Skeletal muscle cell (primary cell): Measurements from ENCODE around the gene HOXA3.

Source experiments
- DNase-seq: peaks from one replicate; pipeline ENCODE4 v3.0.0-alpha.2; 2010; ENCODE audit warnings: low read depth
- H3K4me3 ChIP-seq: 2 replicates; pipeline ENCODE4 v1.5.1; 2011; ENCODE audit warnings: low read depth, mild to moderate bottlenecking, control low read depth, low read length, moderate library complexity

The HOXA3 gene

GRCh38 chr7:27151931-27152815 is at the start of gene HOXA3:
HOXA3 (minus strand) TSS chr7:27152583; CDS start chr7:27110640, 41,943 bp downstream.
- DNase-seq, result peak; percentile 71
- H3K4me3 ChIP-seq, result peak within 1 kb of the TSS; percentile 75

- DNase-seq, result no peak
- no peak overlapping the region for H3K4me3 ChIP-seq
These were observed 49.2 kb upstream of the HOXA3 start for GRCh38 chr7:27201580-27202017.

- no peak for DNase-seq
- no peak overlapping the region for H3K4me3 ChIP-seq
These were observed 48.6 kb upstream of the HOXA3 start for GRCh38 chr7:27200761-27201579.

GRCh38 chr7:27199849-27200760 is 47.7 kb upstream of the HOXA3 start, which contains the start of gene HOXA13:
HOXA13 (minus strand) TSS chr7:27200091; CDS start chr7:27200077, 14 bp downstream.
- DNase-seq, result no peak
- peak within 1 kb of the TSS; percentile 46 for H3K4me3 ChIP-seq

GRCh38 chr7:27198871-27199801 is 46.8 kb upstream of the HOXA3 start:
- no peak for DNase-seq
- peak overlapping the region; percentile 22 for H3K4me3 ChIP-seq

- no peak overlapping the region for H3K4me3 ChIP-seq
- no peak for DNase-seq
These were observed 45.9 kb upstream of the HOXA3 start for GRCh38 chr7:27198138-27198841.

- no peak for DNase-seq
- no peak overlapping the region for H3K4me3 ChIP-seq
These were observed 45.0 kb upstream of the HOXA3 start for GRCh38 chr7:27197137-27198042.

GRCh38 chr7:27196287-27196767 is 43.9 kb upstream of the HOXA3 start:
- no peak for DNase-seq
- no peak overlapping the region for H3K4me3 ChIP-seq

GRCh38 chr7:27194686-27195379 is 42.5 kb upstream of the HOXA3 start:
- no peak for DNase-seq
- H3K4me3 ChIP-seq, result no peak overlapping the region

GRCh38 chr7:27194002-27194352 is 41.6 kb upstream of the HOXA3 start:
- DNase-seq, result no peak
- H3K4me3 ChIP-seq, result no peak overlapping the region

GRCh38 chr7:27193335-27194001 is 41.1 kb upstream of the HOXA3 start:
- DNase-seq, result no peak
- H3K4me3 ChIP-seq, result peak overlapping the region; percentile 23

GRCh38 chr7:27192546-27193334 is 40.4 kb upstream of the HOXA3 start:
- H3K4me3 ChIP-seq, result peak overlapping the region; percentile 23
- DNase-seq, result no peak

GRCh38 chr7:27191833-27192545 is 39.6 kb upstream of the HOXA3 start:
- no peak for DNase-seq
- peak overlapping the region; percentile 23 for H3K4me3 ChIP-seq

- no peak for DNase-seq
- H3K4me3 ChIP-seq, result no peak overlapping the region
These were observed 38.9 kb upstream of the HOXA3 start for GRCh38 chr7:27191161-27191731.
